Chondrocyte (in vitro differentiated cells): ENCODE measurements around the gene DPP10. TPM values are rescaled to one million over a fixed set of nuclear protein-coding genes. Genes with fewer than 3 reads are reported as not detected.

Source experiments
- DNase-seq: peaks from one replicate; pipeline ENCODE4 v3.0.0; 2021; ENCODE audit warnings: mixed read lengths, low spot score
- H3K27ac Mint-ChIP-seq: one replicate; pipeline ENCODE4 v1.8.0; 2021; ENCODE audit warnings: mild to moderate bottlenecking, moderate library complexity, mixed read lengths; ENCODE audit not compliant: unreplicated experiment
- H3K27me3 Mint-ChIP-seq: 2 replicates; pipeline ENCODE4 v1.8.0; 2021; ENCODE audit warnings: low read depth, mixed read lengths
- H3K36me3 Mint-ChIP-seq: 2 replicates; pipeline ENCODE4 v1.8.0; 2021; ENCODE audit warnings: low read depth, mixed read lengths
- H3K4me1 Mint-ChIP-seq: 2 replicates; pipeline ENCODE4 v1.8.0; 2021; ENCODE audit warnings: low read depth, mild to moderate bottlenecking, mixed read lengths
- H3K4me3 Mint-ChIP-seq: one replicate; pipeline ENCODE4 v1.8.0; 2021; ENCODE audit warnings: mild to moderate bottlenecking, moderate library complexity, mixed read lengths; ENCODE audit not compliant: unreplicated experiment
- H3K9me3 Mint-ChIP-seq: 2 replicates; pipeline ENCODE4 v1.8.0; 2021; ENCODE audit warnings: low read depth, mixed read lengths
- CTCF ChIP-seq: fragments of 200-600 bp; sonication (generic); IDR thresholded peaks from 2 replicates; pipeline ENCODE4 v1.5.0; 2021; ENCODE audit warnings: antibody characterized with exemption, mild to moderate bottlenecking, moderate library complexity
- total RNA-seq: library from RNA; stranded (reverse); gene quantifications from 3 replicates; pipeline ENCODE4 v1.2.1, GENCODE V29; 2021

Gene DPP10
- total RNA-seq, 1 donor from 2014 or later = not detected

- H3K36me3 Mint-ChIP-seq = no peaks in the 10 kb centered on the region
- H3K9me3 Mint-ChIP-seq = no peaks in the 10 kb centered on the region
- TF ChIP-seq CTCF = no peak
- no peak for DNase-seq
- H3K27me3 Mint-ChIP-seq = no peaks in the 10 kb centered on the region
- no peaks in the 10 kb centered on the region for H3K4me1 Mint-ChIP-seq
- no peak overlapping the region for H3K27ac Mint-ChIP-seq
- H3K4me3 Mint-ChIP-seq = no peak overlapping the region
Measured at GRCh38 chr2:115774361-115774760, 1331.9 kb downstream of the DPP10 start.

GRCh38 chr2:115779085-115779632 lies 1336.7 kb downstream of the DPP10 start:
- Mint-ChIP-seq H3K27ac (no peak overlapping the region), H3K4me3 (no peak overlapping the region), H3K4me1 (no peaks in the 10 kb centered on the region), H3K27me3 (no peaks in the 10 kb centered on the region), H3K9me3 (peaks cover 2% of the 10 kb centered on the region), H3K36me3 (no peaks in the 10 kb centered on the region)
- no peak for DNase-seq
- TF ChIP-seq CTCF = no peak

- no peak for TF ChIP-seq CTCF
Measured at GRCh38 chr2:115782286-115782685, 1339.8 kb downstream of the DPP10 start.

GRCh38 chr2:115796078-115796477 lies 1353.6 kb downstream of the DPP10 start:
- no peaks in the 10 kb centered on the region for H3K27me3 Mint-ChIP-seq
- no peaks in the 10 kb centered on the region for H3K36me3 Mint-ChIP-seq
- no peaks in the 10 kb centered on the region for H3K4me1 Mint-ChIP-seq
- H3K27ac Mint-ChIP-seq = no peak overlapping the region
- no peak overlapping the region for H3K4me3 Mint-ChIP-seq
- no peak for TF ChIP-seq CTCF
- peaks cover 3% of the 10 kb centered on the region for H3K9me3 Mint-ChIP-seq
- no peak for DNase-seq

More at GRCh38 chr2:115782286-115782685, 1339.8 kb downstream of the DPP10 start:
- Mint-ChIP-seq H3K4me1 (no peaks in the 10 kb centered on the region), H3K27ac (no peak overlapping the region), H3K27me3 (no peaks in the 10 kb centered on the region), H3K4me3 (no peak overlapping the region), H3K36me3 (no peaks in the 10 kb centered on the region), H3K9me3 (peaks cover 8% of the 10 kb centered on the region)
- no peak for DNase-seq

- Mint-ChIP-seq H3K9me3 (peaks cover 19% of the 10 kb centered on the region), H3K4me1 (no peaks in the 10 kb centered on the region), H3K27me3 (no peaks in the 10 kb centered on the region), H3K36me3 (no peaks in the 10 kb centered on the region), H3K4me3 (no peak overlapping the region), H3K27ac (no peak overlapping the region)
- DNase-seq = no peak
- no peak for TF ChIP-seq CTCF
Measured at GRCh38 chr2:115807276-115807675, 1364.8 kb downstream of the DPP10 start.
